ENCODE data around the gene SRC.

SRC gene

DNA sequence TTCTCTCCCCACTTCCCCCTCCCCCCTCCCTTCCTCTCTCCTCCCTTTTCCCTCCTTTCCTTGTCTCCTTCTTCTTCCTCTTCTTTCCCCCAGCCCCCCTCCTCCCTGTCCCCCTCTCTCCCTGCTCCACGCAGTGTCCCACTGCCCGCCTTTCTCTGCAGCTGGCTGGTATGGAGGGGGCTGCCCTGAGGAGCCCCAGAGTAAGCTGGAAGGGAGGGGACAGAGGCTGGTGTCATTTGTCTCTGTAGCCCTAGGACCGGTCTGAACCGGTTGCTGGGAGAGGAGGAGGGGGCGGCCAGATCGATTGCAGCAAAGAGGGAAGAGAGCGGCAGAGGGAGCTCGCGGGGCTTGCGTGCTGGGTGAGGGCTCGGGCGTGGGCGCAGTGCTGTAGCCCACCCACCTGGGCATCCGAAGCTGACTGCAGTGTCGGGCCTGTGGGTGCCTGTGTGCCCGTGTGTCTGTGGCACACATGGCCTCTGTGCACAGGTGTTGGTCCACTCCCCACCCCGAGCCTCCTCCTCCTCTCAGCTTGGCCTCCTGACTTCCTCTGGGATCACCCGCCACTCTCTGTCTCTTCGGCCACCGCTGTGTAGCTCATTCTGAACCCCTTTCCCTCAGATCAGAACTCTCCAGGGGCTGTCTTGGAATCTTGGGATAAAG is 50.6 kb downstream of the SRC start:
- no peak for DNase-seq (ENCODE audit: low spot score)

DNA sequence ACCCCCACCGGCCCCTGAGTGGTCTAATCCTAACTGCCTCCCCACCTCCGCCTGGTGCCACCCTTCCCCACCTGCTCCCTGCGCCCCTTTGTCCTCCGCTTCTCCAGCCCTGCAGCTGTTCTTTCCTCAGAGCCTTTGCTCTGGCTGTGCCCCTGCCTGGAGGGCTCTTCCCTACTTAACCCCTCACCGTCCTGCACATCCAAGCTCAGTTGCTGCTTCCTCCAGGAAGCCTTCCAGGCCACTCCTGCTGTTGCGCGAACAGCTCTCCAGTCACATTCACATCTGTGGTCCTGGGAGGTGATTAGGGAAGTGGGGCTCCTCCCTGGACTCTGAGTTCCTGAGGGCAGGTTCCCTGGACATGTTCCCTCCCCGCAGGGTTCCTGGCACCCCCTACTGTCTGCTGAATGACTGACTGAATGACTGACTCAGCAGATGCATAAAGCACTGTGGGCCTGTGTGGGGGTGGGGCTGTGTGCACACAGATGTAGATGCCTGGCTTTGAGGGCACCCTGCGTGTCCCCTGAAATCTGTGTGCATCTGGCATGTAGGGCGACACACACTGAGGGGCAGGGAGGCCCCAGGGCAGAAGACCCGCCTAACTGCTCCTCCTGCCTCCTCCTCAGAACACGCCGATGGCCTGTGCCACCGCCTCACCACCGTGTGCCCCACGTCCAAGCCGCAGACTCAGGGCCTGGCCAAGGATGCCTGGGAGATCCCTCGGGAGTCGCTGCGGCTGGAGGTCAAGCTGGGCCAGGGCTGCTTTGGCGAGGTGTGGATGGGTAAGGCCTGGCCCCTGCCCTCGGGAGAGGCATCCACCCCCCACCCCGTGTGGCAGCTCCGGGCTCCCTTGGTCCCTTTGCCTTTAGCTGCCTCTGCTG is 51.4 kb downstream of the SRC start:
- no peak for DNase-seq (ENCODE audit: low spot score)

DNA sequence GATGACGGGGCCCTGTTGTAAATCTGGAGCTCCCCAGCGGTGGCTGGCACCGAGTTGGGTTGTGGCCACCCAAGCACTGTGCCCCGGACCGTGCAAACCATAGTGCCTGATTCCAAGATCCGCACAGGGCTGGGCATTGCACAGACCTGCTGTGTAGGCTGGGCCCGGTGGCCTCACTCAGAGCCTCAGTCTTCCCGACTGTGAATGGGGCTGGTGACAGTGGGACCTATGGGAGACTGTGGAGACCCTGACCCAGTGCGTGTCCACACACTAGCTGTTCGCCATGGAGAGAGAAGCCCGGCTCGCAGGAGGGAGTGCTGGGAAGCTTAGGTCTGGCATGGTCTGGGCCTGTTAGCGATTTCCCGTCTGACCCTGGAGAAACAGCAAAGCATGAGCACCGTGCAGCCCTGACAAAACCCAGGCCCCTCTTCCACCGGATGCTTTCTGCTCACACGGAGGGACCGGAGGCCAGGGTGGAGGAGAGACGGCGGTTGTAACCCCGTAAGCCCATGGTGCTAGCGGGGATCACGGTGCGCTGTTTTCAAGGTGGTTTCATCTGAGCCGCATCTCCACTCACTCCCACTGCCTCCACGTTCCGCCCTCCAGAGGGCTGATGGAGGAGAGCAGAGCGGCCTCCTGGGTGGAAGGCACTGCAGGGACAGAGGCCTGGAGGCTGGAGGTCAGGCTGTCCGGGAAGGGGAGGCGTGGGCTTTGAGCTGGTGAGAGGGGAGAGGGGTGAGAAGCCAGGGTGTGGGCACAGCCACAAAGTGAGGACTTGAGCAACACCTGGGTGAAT is 52.2 kb downstream of the SRC start:
- DNase-seq (ENCODE audit: low spot score): no peak

DNA sequence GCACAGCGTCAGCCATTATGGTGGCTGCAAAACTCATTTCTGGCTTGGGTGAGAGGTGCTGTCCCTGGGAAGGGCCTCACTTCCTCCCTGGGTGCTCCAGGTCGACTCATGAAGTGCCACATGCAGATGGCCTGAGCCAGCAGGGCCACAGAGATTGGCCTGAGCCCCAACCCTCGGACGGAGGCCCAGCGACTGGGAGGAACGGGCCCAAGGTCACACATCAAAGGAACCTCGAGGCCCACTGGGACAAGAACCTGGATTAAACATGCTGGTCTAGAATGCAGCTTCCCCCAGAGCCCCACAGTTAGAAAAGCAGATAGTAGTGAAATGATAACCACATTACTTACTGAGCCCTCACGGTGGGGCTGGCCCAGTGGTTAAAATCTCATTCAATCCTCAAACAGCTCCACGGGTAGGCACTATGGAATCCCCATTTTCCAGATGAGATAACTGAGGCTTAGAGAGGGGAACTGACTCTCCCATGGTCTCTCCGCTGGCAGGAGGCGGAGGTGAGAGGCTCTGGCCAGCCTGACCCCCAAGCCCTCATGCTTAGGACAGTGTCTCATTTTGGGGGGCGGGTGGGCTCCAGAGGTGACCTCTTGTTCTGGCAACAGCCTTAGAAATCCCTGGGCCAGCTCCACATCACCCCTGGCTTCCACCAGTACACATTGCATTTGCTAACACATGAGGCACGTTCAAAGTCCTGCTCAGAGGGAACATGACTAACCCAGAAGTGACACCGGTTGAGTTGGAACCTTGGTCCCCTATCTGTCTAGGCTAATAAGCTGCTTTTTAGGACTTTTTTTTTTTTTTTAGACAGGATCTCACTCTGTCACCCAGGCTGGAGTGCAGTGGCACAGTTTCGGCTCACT is 53.0 kb downstream of the SRC start:
- no peak for DNase-seq (ENCODE audit: low spot score)

DNA sequence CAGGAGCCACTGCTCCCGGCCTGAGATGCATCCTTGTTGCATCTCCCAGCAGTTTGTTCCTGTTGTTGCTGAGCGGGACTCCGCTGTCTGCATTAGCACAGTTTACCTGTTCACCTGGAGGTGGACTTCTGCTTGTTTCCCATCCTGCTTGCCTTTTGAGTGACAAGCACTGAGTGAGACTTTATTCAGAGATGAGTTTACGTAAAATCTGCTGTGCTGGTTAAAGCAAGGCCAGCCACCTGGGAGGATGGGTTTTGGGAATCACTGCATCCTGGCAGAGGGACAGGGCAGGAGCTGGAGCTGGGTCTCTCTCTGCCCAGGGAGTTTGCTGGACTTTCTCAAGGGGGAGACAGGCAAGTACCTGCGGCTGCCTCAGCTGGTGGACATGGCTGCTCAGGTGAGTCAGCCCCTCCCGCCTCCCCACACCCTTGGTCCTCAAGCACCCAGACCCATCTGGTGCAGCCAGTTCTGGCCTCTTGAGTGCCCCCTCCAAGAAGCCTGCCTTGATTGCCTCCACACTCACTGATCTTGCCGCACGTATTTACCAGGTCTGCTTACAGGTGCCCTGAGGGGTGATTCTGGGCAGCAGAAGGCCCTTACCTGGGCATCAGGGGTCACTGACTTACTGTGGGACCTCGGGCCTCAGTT is 55.5 kb downstream of the SRC start:
- no peak for DNase-seq (ENCODE audit: low spot score)

DNA sequence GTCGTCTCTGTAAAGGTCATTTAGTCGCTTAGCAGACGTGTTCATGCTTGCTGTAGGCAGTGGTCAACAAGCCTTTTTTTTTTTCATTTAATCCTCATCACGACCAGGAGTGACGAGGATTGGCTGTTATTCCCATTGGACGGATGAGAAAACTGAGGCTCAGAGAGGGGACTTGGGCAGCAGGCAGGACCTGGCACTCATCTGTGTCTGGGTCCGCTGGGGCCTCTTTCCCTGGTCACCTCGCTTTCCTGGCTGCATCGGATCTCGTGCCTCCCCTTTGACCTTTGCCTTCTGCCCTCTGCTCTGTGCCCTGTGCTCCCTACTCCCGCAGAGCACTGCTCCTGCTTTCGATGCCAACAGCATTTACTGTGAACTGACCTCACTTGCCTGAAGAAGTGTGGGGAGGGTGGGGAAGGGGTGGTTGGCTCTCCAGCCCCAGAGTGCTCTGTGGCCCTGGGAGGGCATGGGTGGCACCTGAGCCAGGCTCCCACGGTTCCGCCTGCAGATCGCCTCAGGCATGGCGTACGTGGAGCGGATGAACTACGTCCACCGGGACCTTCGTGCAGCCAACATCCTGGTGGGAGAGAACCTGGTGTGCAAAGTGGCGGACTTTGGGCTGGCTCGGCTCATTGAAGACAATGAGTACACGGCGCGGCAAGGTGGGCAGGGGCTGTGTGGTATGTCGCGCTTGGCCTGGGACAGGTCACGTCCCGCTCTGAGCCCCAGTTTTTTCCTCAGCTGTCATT is 56.2 kb downstream of the SRC start:
- DNase-seq (ENCODE audit: low spot score): no peak

DNA sequence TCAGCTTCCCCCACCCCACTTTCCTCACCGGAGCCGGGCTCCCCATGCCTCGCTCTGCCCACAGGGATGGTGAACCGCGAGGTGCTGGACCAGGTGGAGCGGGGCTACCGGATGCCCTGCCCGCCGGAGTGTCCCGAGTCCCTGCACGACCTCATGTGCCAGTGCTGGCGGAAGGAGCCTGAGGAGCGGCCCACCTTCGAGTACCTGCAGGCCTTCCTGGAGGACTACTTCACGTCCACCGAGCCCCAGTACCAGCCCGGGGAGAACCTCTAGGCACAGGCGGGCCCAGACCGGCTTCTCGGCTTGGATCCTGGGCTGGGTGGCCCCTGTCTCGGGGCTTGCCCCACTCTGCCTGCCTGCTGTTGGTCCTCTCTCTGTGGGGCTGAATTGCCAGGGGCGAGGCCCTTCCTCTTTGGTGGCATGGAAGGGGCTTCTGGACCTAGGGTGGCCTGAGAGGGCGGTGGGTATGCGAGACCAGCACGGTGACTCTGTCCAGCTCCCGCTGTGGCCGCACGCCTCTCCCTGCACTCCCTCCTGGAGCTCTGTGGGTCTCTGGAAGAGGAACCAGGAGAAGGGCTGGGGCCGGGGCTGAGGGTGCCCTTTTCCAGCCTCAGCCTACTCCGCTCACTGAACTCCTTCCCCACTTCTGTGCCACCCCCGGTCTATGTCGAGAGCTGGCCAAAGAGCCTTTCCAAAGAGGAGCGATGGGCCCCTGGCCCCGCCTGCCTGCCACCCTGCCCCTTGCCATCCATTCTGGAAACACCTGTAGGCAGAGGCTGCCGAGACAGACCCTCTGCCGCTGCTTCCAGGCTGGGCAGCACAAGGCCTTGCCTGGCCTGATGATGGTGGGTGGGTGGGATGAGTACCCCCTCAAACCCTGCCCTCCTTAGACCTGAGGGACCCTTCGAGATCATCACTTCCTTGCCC is 57.4 kb downstream of the SRC start:
- DNase-seq (ENCODE audit: low spot score): no peak

DNA sequence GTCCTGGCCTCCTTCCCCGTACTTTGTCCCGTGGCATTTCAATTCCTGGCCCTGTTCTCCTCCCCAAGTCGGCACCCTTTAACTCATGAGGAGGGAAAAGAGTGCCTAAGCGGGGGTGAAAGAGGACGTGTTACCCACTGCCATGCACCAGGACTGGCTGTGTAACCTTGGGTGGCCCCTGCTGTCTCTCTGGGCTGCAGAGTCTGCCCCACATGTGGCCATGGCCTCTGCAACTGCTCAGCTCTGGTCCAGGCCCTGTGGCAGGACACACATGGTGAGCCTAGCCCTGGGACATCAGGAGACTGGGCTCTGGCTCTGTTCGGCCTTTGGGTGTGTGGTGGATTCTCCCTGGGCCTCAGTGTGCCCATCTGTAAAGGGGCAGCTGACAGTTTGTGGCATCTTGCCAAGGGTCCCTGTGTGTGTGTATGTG is 58.5 kb downstream of the SRC start:
- DNase-seq (ENCODE audit: low spot score): no peak

DNA sequence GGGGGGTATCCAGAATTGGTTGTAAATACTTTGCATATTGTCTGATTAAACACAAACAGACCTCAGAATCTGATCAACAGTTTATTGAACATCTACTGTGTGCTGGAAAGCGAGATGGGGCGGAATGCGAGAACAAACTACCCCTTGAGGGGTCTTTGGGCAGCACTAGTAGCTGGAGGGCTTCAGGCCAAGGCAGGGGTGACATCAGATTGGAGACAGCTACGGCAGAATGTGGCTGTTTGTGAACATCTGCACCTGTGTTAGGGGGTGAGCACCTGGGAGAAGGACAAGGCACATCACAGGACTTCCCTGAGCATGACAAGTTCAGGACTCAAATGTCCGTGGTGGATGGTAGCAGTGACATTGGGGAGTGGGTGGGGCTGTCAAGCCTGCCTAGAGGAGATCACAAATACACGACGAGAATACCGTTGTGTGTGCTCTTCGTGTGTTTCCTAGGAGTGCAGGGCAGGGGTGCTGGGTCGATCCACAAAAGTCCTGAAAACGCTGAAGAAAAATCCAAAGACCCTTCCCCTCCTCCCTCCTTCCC is 59.5 kb downstream of the SRC start:
- no peak for DNase-seq (ENCODE audit: low spot score)

DNA sequence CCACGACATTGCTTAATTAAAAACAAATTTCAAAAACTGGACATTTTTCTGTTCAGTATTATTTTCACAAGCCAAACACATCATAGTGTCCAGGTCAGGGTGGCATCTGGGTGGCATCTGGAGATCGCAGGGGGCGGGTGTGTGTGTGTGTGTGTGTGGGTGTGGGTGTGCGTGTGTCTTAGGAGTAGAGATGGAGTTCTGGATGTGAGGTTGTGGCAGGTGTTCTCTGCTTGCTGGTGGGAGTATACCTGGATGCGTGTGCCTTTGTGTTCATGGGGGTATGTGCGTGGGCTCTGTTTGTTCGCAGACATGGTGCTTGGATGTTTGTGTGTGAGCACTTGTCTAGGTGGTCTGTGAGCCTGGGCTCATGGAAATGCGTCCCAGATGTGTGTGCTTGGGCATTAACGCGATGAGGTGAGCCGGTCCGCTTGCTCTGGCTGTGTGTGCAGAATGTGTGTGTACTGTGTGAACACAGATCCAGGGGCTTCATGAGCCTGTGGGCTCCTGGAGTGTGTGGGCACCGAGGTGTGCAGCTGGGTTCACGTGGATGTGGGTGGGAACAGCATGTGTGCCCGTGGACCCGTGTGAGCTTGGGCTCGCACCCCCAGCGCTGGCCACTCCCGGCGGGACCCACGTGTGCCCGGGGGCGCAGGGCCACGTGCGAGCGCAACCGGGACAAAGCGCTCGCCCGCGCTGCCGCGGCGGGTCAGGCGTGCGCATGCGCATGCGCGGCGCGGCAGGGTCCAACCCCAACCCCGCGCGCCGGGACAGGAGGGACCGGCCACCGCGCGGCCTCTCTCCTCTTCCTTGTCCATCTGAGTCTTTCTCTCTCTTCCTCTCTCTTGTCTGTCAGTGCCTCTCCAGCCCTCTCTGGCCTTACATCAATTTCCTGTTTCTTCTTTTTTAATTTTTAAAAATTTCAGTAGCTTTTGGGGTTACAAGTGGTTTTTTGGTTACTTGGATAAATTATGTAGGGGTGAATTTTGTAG is 60.4 kb downstream of the SRC start:
- no peak for DNase-seq (ENCODE audit: low spot score)

DNA sequence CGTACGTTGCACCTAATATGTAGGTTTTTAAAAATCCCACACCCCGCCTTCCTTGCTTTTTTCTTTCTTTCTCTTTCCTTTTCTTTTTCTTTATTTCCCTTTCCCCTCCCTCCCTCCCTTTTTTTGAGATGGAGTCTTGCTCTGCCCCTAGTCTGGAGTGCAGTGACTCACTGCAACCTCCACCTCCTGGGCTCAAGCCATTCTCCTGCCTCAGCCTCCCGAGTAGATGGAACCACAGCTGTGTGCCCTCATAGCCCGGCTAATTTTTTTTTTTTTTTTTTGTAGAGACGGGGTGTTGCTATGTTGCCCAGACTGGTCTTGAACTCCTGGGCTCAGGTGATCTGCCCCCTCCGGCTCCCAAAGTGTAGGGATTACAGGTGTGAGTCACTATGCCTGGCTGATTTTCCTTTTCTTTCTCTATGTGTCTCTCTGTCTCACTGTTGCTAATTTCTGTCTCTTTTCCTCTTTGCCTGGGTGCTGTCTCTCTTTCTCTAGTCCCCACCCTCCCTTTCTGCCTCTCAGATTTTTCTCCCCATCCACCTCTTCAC is 61.2 kb downstream of the SRC start:
- DNase-seq (ENCODE audit: low spot score): no peak

DNA sequence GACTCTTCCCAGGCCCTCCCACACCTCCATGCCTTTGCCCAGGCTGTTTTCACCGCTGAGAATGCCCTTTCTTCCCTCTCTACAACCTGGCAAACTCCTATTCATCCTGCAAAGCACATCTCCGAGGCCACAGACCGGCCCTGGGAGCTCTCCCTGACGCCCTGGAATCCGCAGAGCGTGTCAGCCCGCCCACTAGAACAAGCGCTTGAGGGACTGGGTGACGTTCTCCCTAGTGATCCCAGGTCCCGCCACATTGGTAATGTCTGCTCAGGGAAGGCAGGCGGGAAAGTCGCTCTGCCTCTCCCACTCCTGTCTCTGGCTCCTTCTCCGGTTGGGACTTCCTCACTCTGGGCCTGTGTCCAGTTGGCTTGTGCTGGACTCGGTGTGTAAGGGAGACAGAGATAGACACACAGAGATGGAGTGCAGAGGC is 61.6 kb downstream of the SRC start:
- DNase-seq (ENCODE audit: low spot score): no peak

DNA sequence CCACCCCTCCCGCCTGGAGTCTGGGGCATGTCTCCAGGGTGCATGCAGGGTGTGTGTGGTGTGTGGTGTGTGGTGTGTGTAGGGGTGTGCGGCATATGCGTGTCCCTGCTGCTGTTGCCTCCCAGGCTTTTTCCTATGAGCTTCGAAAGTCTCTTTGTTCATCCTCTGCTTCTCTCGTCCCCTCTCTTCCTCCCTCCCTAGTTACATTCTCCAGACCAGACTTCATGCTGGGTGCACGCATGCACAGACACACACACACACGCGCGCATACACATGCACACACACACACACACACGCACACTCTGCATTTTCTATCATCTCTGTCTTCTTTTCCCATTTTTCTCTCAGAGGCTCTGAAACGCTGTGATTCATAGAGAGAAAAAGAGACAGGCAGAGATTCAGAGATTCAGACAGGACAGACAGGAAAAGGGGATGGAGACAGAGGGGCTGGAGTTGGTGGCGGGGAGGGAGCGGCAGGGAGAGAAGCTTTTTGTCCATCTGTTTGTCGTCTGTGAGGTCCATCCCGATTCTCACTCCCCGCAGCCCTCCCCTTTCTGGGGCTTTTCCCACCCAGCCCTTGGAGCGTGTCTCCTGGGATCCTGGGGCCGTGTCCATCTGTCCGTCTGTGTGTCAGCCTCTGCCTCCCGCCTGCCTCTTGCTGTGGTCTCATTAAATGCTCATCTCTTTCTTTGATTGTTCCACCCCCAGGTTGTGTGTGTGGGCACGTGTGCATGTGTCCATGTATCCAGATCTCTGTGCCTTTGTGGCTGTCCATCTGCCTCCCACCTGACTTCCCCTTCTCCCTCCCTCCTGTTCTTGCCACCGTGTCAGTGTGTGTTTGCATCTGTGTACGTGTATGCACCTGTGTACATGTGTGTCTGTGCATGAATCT is 62.6 kb downstream of the SRC start:
- DNase-seq (ENCODE audit: low spot score): no peak

DNA sequence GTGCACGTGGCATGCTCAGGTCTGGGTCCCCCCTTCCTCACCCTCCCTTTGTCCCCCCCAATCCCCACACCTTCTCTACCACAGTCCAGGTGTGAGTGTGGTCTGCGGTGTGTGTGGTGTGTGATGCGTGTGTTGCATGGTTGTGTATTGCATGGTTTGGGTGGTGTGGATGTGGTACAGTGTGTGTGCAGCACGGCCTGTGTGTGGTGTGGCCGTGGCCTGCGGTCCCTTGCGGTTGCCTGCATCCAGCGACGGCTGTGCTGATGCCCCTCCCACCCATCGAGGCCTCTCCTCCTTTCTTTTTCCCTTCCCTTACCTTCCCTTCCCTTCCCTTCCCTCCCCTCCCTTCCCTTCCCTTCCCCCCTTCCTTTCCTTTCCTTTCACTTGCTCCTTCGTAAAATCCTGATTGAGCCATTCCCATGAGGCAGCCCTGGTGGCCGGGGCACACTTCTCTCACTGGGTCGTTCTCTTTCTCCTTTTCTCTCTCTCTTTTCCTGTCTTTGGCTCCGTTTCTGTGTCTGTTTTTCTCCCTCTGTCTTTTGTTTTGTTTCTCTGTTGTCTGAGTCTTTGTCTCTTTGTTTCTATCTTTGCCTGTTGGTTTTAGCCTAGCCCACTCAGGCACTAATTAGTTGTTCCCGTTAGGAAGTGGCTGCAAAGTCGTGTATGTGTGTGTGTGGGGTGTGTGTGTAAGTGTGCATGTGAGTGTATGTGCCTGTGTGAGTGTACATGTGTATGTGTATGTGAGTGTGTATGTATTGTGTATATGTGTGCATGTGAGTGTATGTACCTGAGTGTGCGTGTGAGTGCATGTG is 65.7 kb downstream of the SRC start:
- no peak for DNase-seq (ENCODE audit: low spot score)

DNA sequence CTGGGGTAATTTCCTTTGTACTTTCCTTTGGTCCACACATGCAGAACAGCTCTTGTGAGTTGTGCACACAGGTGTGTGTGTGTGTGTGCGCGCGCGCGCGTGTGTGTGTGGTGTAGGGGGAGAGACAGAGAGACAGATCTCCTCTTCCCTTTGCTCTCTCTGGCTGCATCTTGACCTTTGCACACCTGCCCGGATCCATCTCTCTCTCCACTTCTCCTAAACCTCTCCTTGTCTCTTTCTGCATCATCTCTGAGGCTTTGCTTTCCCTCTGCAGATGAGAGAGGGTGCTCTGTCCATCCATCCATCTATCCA is 67.0 kb downstream of the SRC start:
- no peak for DNase-seq (ENCODE audit: low spot score)

DNA sequence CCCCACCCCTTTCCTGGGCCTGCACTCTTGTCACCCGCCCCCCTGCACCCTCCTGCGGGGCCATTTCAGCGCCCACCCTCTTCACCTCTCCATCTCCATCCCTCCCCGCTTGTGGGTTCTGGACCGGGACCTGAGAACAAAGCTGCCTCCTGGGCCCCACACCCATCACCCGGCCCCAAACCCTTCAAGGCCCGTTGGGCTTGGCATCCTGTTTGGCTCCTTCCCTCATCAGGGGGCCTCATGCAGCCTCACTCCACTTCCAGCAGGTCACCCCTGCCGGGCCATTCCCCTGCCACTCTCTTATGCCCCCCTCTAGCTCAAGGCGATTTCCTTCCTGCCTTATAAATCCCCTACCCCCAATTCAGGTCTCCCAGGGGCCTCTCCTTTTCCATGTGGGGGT is 67.4 kb downstream of the SRC start:
- no peak for DNase-seq (ENCODE audit: low spot score)

Measured in kidney capillary endothelial cell (primary cell).